ENCODE measurements around the gene MMUT.

DNA sequence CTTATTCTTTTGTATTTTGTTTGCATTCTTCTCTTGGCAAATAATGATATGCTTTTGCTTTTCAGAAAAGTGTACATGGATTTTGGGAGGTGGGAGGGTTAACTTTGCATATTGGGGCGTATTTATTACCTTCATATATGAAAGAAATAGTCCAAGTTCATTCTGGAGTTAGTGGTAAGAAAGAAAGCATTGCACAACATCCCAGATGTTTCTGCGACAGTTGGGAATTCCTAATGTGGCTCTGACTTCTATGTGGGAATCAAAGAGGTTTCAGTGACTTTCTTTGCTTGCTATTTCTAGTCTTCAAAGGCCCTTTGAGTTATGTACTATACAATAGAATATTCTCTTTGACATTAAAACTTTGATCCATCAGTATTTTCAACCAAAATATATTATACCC is 78.1 kb downstream of the MMUT start:
- TF ChIP-seq, protein P1, sequence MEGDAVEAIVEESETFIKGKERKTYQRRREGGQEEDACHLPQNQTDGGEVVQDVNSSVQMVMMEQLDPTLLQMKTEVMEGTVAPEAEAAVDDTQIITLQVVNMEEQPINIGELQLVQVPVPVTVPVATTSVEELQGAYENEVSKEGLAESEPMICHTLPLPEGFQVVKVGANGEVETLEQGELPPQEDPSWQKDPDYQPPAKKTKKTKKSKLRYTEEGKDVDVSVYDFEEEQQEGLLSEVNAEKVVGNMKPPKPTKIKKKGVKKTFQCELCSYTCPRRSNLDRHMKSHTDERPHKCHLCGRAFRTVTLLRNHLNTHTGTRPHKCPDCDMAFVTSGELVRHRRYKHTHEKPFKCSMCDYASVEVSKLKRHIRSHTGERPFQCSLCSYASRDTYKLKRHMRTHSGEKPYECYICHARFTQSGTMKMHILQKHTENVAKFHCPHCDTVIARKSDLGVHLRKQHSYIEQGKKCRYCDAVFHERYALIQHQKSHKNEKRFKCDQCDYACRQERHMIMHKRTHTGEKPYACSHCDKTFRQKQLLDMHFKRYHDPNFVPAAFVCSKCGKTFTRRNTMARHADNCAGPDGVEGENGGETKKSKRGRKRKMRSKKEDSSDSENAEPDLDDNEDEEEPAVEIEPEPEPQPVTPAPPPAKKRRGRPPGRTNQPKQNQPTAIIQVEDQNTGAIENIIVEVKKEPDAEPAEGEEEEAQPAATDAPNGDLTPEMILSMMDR (IDR thresholded peaks at IDR 0.05), result no peak
- no peak for TF ChIP-seq POLR2A (IDR thresholded peaks at IDR 0.05)
